GM10248 (cell line): ENCODE results near the gene DFFB.

Source experiments
- CTCF ChIA-PET: fragments of 300-600 bp; sonication (Branson Sonifier 250); formaldehyde crosslinking; extraction: SDS; loops from one replicate; lab custom pipeline; 2021; ENCODE audit warnings: antibody characterized with exemption; lab: Yijun Ruan, JAX
- POLR2A ChIA-PET: fragments of 350-650 bp; sonication (Branson Sonifier 250); formaldehyde crosslinking; extraction: SDS; loops from one replicate; lab custom pipeline; 2020; ENCODE audit warnings: antibody characterized with exemption; lab: Yijun Ruan, JAX
- DNase-seq: peaks from one replicate; pipeline ENCODE4 v3.0.0; 2012; ENCODE audit errors: extremely low spot score
- TF ChIP-seq, protein P1 (sequence below): IDR thresholded peaks from 2 replicates; pipeline ENCODE4 v1.5.1; 2012; ENCODE audit warnings: mild to moderate bottlenecking, low read depth; ENCODE audit errors: extremely low read depth, missing control alignments, control extremely low read depth

Gene DFFB

DNA sequence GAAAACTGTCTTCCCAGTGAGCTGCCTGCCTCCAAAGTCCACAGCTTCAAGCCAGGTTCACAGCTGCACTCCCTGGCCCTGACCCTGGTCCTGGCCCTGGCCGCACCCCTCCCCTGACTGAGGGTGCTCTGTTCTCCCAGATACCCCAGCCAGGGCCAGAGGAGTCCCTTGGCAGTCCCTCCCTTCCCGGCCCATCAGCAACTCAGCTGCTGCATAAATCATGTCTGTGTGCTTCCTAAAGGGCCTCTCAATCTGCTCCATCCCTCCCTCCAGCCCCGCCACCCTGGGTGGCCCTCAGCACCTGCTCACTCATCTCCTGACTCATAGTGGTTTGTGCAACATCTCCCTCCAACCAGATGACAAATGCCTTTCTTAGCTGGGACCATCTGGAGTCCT is 67.5 kb downstream of the DFFB start:
- POLR2A ChIA-PET = no interaction called here
- CTCF ChIA-PET = no interaction called here
- TF ChIP-seq, protein P1, sequence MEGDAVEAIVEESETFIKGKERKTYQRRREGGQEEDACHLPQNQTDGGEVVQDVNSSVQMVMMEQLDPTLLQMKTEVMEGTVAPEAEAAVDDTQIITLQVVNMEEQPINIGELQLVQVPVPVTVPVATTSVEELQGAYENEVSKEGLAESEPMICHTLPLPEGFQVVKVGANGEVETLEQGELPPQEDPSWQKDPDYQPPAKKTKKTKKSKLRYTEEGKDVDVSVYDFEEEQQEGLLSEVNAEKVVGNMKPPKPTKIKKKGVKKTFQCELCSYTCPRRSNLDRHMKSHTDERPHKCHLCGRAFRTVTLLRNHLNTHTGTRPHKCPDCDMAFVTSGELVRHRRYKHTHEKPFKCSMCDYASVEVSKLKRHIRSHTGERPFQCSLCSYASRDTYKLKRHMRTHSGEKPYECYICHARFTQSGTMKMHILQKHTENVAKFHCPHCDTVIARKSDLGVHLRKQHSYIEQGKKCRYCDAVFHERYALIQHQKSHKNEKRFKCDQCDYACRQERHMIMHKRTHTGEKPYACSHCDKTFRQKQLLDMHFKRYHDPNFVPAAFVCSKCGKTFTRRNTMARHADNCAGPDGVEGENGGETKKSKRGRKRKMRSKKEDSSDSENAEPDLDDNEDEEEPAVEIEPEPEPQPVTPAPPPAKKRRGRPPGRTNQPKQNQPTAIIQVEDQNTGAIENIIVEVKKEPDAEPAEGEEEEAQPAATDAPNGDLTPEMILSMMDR = no peak
- no peak for DNase-seq

DNA sequence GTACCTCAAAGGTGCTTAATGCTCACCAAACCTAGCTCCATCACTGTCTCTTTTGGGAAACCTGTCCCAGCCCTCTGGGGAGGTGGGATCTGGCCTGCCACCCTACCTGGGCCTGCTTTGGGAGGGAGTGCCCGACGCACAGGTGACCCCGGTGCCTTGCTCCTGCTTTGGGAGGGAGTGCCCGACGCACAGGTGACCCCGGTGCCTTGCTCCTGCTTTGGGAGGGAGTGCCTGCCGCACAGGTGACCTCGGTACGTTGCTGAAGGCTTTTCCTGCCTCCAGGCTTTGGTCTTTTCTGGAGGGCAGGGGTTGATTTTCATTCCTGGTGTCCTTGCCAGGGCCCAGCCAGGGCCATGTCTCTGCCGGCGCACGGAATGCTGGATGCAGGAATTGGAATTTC is 68.0 kb downstream of the DFFB start:
- no peak for DNase-seq
- TF ChIP-seq, protein P1 = no peak
- ChIA-PET CTCF (no interaction called here), POLR2A (no interaction called here)

DNA sequence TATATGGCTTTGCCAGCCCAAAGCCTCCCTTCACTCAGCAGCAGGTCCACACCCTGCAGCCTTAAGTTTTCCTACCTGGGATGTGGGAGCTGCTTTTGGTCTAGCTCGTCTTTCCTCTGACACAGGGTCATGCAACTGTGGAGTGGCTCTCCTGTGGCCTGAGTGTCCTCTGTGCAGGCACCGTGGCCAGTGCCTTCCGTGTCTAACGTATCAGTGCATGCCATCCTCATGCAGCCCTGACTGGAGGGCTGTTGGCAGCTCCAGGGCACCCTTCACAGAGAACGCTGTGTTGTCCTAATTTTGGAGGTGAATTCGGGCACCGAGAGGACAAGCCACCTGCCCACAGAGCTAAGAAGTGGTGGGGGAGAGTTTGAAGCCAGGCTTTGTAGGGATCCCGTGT is 68.5 kb downstream of the DFFB start:
- DNase-seq = no peak
- CTCF ChIA-PET = no interaction called here
- TF ChIP-seq, protein P1 = no peak
- POLR2A ChIA-PET = no interaction called here

DNA sequence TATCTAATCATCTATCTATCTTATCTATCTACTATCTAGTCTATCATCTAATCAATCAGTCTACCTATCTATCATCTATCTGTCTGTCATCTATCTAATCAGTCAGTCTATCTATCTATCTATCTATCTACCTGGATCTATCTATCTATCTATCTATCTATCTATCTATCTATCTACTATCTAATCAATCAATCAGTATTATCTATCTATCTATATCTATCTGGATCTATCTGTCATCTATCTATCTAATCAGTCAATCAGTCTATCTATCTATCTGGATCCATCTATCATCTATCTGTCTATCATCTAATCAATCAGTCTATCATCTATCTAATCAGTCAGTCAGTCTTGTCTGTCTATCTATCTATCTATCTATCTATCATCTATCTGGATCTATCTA is 69.7 kb downstream of the DFFB start:
- TF ChIP-seq, protein P1 = no peak
- POLR2A ChIA-PET = no interaction called here
- CTCF ChIA-PET = no interaction called here
- DNase-seq = no peak

DNA sequence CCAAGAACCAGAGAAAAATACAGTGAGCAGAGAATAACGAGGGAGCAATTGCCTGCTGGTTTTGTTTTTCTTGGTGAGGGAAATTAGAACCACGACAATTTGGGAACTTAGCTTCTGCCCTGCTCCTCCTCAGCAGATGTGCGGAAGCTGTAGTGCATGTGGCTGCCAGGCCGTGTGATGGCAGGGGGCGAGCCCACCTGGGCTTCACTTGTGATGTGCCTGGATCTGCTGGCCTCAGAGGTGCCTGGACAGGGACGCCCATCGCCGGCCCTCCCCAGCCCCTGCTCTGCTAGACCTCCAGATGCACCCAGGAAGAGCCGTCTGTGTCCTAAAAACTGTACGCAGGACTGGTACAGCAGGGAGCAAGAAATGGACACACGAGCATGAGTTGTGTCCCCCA is 71.3 kb downstream of the DFFB start:
- ChIA-PET CTCF (no interaction called here), POLR2A (no interaction called here)
- no peak for DNase-seq
- TF ChIP-seq, protein P1 = no peak

DNA sequence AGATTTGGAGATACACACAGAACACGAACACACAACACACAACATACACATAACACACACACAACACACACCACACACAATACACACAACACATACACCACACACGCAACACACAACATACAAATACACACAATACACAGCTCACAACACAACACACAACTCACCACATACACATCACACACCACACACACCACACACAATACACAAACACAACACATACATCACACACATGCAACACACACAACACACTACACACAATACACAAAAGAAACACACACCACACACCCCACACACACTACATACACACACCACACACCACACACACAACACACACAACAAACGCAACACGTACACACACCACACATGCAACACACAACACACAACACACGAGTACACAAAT is 71.8 kb downstream of the DFFB start:
- ChIA-PET CTCF (no interaction called here), POLR2A (no interaction called here)
- TF ChIP-seq, protein P1 = no peak
- DNase-seq = no peak
